Panc1 (cell line): ENCODE data around the gene SND1. TPM values are rescaled to one million over a fixed set of nuclear protein-coding genes. Genes with fewer than 3 reads are reported as not detected.

ENCODE experiments used
- ATAC-seq: fragments of 200-7000 bp; cut with Tn5 transposase; 2 replicates; pipeline ENCODE4 v1.9.1; 2020; ENCODE audit warnings: mild to moderate bottlenecking, moderate library complexity
- BruUV-seq: library from RNA; stranded (reverse); fragments of 400-500 nt; replicated peaks from 2 replicates; lab custom pipeline; 2021; lab: Mats Ljungman, UMichigan
- CTCF ChIA-PET: fragments of 300-600 bp; sonication (Branson Sonifier 250); formaldehyde crosslinking; loops from one replicate; lab custom pipeline; 2022; ENCODE audit warnings: antibody characterized with exemption; lab: Charles Lee
- POLR2A ChIA-PET: fragments of 300-600 bp; sonication (Branson Sonifier 250); formaldehyde crosslinking; loops from one replicate; lab custom pipeline; 2022; ENCODE audit warnings: antibody characterized with exemption; lab: Charles Lee
- DNase-seq: peaks from one replicate; pipeline ENCODE4 v3.0.0-alpha.2; 2010; ENCODE audit warnings: low read depth, low spot score
- H3K27ac ChIP-seq: 2 replicates; pipeline ENCODE4 v1.5.1; 2011; ENCODE audit warnings: mild to moderate bottlenecking, low read length, inconsistent platforms
- H3K27me3 ChIP-seq: fragments of 200-500 bp; sonication (Bioruptor generic); 2 replicates; pipeline ENCODE4 v1.6.0; 2014; ENCODE audit warnings: low read length, inconsistent platforms; ENCODE audit not compliant: control insufficient read depth, insufficient read depth
- H3K36me3 ChIP-seq: fragments of 200-500 bp; sonication (Bioruptor generic); 2 replicates; pipeline ENCODE4 v1.5.1; 2014; ENCODE audit warnings: inconsistent platforms, mild to moderate bottlenecking, low read length, moderate library complexity; ENCODE audit not compliant: control insufficient read depth, insufficient read depth
- H3K4me1 ChIP-seq: 2 replicates; pipeline ENCODE4 v1.5.1; 2011; ENCODE audit warnings: inconsistent platforms, mild to moderate bottlenecking, low read length, moderate library complexity; ENCODE audit not compliant: control insufficient read depth, insufficient read depth
- H3K4me3 ChIP-seq, 2 experiments: 2 replicates each; pipeline ENCODE4 v1.5.1; 2011 to 2012; ENCODE audit warnings: low read depth in 2 of 2, low read length in 2 of 2, mild to moderate bottlenecking in 2 of 2, inconsistent platforms in 1 of 2, moderate library complexity in 1 of 2
- H3K9me3 ChIP-seq: fragments of 200-500 bp; sonication (Bioruptor generic); 2 replicates; pipeline ENCODE4 v1.5.1; 2014; ENCODE audit warnings: low read depth, mild to moderate bottlenecking, inconsistent platforms, low read length, moderate library complexity; ENCODE audit not compliant: control insufficient read depth, insufficient read depth
- POLR2AphosphoS5 ChIP-seq: IDR thresholded peaks from 2 replicates; pipeline ENCODE4 v1.6.1; 2012; ENCODE audit warnings: mild to moderate bottlenecking, low read depth, low read length, moderate library complexity
- SIN3A ChIP-seq: IDR thresholded peaks from 2 replicates; pipeline ENCODE4 v1.6.1; 2012; ENCODE audit warnings: low read depth, mild to moderate bottlenecking, low read length, moderate library complexity, borderline replicate concordance; ENCODE audit not compliant: insufficient read depth
- TCF7L2 ChIP-seq: IDR thresholded peaks from 2 replicates; pipeline ENCODE4 v1.6.1; 2011; ENCODE audit warnings: mild to moderate bottlenecking, low read depth, low read length, inconsistent platforms
- in situ Hi-C: cut with HindIII; loops from 2 replicates; pipeline ENCODE4 v1.10.0; 2016; ENCODE audit warnings: low sequenced_read_pairs, low pct_unique_long_range_greater_than_20kb
- intact Hi-C: fragments of 100-400 bp; cut with micrococcal nuclease; formaldehyde crosslinking; loops from one replicate; pipeline ENCODE4 v1.10.0; 2022; ENCODE audit not compliant: unreplicated experiment
- total RNA-seq: library from RNA; stranded (reverse); gene quantifications from one replicate; pipeline ENCODE4 v1.2.1, GENCODE V29; 2021; ENCODE audit not compliant: unreplicated experiment
- TF ChIP-seq, protein P1 (sequence below), 2 experiments: IDR thresholded peaks; 2 replicates each; pipeline ENCODE4 v1.6.1; 2011 to 2012; ENCODE audit warnings: low read depth in 2 of 2, control low read depth in 1 of 2, low read length in 1 of 2, mild to moderate bottlenecking in 1 of 2, moderate library complexity in 1 of 2; ENCODE audit not compliant: insufficient read depth in 1 of 2
- TF ChIP-seq, protein P2 (sequence below): fragments of 450-650 bp; IDR thresholded peaks from 2 replicates; pipeline ENCODE4 v1.5.1; 2017; ENCODE audit warnings: mild to moderate bottlenecking

SND1 gene
- total RNA-seq, 1 experiment from 2014 or later, result 176 TPM

DNA sequence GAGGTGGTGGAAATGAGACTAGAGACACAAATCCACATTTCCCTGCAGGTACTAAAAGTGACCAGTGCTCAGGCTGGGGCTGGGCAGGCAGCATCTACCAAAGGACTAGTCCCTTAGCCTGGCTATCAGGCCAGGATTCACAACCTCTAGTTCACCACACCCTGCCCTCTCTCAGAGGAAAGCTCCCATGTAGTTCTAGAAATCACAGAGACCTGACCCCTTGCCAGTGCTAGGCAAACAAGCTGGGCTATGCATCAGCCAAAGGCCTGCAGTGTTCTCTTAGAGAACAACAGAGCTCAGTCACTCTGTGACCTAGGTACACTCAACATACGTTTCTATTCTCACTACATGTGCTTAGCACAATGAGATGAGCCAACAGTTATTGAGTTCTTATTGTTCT lies 405.9 kb downstream of the SND1 start:
- Histone ChIP-seq H3K4me1 (no peaks in the 10 kb centered on the region), H3K9me3 (no peaks in the 10 kb centered on the region), H3K4me3 (no peak overlapping the region), H3K27ac (no peak overlapping the region), H3K27me3 (no peaks in the 10 kb centered on the region), H3K36me3 (no peaks in the 10 kb centered on the region)
- in situ Hi-C loops (no loop called here), intact Hi-C loops (no loop called here)
- no TSS peak for BruUV-seq
- POLR2A ChIA-PET, result no interaction called here
- no peak for DNase-seq
- CTCF ChIA-PET, result no interaction called here
- ATAC-seq, result peak; percentile 14; the same call in 1 of the 2 replicates
- TF ChIP-seq, protein P1, sequence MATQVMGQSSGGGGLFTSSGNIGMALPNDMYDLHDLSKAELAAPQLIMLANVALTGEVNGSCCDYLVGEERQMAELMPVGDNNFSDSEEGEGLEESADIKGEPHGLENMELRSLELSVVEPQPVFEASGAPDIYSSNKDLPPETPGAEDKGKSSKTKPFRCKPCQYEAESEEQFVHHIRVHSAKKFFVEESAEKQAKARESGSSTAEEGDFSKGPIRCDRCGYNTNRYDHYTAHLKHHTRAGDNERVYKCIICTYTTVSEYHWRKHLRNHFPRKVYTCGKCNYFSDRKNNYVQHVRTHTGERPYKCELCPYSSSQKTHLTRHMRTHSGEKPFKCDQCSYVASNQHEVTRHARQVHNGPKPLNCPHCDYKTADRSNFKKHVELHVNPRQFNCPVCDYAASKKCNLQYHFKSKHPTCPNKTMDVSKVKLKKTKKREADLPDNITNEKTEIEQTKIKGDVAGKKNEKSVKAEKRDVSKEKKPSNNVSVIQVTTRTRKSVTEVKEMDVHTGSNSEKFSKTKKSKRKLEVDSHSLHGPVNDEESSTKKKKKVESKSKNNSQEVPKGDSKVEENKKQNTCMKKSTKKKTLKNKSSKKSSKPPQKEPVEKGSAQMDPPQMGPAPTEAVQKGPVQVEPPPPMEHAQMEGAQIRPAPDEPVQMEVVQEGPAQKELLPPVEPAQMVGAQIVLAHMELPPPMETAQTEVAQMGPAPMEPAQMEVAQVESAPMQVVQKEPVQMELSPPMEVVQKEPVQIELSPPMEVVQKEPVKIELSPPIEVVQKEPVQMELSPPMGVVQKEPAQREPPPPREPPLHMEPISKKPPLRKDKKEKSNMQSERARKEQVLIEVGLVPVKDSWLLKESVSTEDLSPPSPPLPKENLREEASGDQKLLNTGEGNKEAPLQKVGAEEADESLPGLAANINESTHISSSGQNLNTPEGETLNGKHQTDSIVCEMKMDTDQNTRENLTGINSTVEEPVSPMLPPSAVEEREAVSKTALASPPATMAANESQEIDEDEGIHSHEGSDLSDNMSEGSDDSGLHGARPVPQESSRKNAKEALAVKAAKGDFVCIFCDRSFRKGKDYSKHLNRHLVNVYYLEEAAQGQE (IDR thresholded peaks at IDR 0.05; ENCODE audit: insufficient read depth in 1 of 2, low read depth in 2 of 2, low read length in 1 of 2), result no peak
- TF ChIP-seq TCF7L2 (no peak), POLR2AphosphoS5 (no peak), SIN3A (no peak)
- TF ChIP-seq, protein P2, sequence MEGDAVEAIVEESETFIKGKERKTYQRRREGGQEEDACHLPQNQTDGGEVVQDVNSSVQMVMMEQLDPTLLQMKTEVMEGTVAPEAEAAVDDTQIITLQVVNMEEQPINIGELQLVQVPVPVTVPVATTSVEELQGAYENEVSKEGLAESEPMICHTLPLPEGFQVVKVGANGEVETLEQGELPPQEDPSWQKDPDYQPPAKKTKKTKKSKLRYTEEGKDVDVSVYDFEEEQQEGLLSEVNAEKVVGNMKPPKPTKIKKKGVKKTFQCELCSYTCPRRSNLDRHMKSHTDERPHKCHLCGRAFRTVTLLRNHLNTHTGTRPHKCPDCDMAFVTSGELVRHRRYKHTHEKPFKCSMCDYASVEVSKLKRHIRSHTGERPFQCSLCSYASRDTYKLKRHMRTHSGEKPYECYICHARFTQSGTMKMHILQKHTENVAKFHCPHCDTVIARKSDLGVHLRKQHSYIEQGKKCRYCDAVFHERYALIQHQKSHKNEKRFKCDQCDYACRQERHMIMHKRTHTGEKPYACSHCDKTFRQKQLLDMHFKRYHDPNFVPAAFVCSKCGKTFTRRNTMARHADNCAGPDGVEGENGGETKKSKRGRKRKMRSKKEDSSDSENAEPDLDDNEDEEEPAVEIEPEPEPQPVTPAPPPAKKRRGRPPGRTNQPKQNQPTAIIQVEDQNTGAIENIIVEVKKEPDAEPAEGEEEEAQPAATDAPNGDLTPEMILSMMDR, result no peak

DNA sequence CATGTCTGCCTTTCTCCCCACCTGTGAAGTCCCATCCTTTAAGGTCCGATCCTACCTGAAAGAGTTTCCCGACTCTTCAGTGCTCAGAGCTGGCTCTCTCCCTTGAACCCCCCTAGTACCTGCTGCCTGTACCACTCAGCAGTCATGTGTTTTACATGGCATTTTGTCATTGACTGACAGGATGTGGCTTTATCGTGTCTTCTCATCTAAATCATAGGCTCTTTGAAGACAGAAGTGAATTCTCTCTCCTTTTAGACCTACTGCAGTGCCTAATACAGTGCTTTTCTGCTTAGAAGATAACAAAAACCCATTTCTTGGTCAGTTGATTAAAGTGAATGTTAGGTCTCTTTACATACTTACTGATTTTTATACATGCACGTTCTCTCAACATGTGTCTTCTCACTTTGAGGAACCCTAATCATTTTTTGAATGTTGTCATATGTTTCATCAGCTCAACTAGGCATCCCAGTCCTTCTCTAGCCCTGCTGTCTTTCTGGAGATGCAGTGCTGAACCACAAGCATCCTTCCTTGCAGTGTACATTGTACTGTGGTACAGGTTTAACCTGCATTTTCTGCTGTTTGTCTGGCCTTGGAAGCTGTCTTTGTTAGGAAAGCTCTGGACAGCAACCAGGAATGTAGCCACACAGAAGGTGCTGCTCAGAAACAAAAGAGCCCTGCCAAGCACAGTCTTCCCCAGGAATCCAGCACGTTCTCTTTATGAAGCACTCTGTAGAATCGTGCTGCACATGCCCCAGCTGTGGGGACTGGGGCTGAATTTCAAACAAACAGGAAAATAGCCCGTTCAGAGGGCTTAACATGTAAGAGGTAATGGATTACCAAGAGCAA lies 407.4 kb downstream of the SND1 start:
- intact Hi-C loops, result no loop called here
- Histone ChIP-seq H3K27ac (no peak overlapping the region), H3K36me3 (no peaks in the 10 kb centered on the region), H3K4me1 (no peaks in the 10 kb centered on the region), H3K4me3 (no peak overlapping the region), H3K27me3 (no peaks in the 10 kb centered on the region), H3K9me3 (no peaks in the 10 kb centered on the region)
- no peak for DNase-seq
- no TSS peak for BruUV-seq
- ChIA-PET CTCF (no interaction called here), POLR2A (interaction anchor here (0.6 kb wide), 1 partner anchor 125 kb away, joined by 3 read pairs; no protein-coding TSS in a partner anchor)
- TF ChIP-seq, protein P2, result no peak
- TF ChIP-seq, protein P1 (IDR thresholded peaks at IDR 0.05; ENCODE audit: insufficient read depth in 1 of 2, low read depth in 2 of 2, low read length in 1 of 2), result no peak
- TF ChIP-seq SIN3A, result no peak
- no peak for TF ChIP-seq TCF7L2
- no peak for TF ChIP-seq POLR2AphosphoS5
- in situ Hi-C loops, result no loop called here
- no peak for ATAC-seq
